ENCODE data around the gene AQP12A. TPM values are rescaled to one million over a fixed set of nuclear protein-coding genes. Genes with fewer than 3 reads are reported as not detected.

Gene AQP12A
- polyA plus RNA-seq, 1 donor (not counting 4 experiments of a cell fraction or from before 2014, with no cell fraction given) = not detected

DNA sequence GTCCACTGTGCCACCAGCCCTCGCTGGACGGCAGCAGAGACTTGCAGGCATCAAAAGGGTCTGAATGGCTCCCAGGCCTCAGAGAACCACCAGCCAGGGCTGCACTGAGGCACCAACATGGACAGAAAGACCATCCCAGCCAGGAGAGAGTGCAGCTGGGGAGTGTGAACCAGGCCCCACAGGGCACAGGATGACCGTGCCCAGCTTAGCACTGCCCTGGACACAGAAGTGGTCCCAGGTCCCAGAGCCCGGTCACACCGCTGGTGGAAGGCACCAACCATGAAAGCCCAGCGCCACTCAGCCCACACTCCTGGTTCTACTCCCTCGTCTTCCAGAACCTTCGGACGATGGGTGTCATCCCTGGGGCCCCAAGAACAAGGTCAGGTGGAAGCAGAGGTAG, 20.5 kb downstream of the AQP12A start:
- Histone ChIP-seq H3K4me3 (ENCODE audit: control insufficient read depth in 2 of 3, extremely low read depth in 1 of 3, insufficient read depth in 2 of 3, low read depth in 1 of 3, low read length in 3 of 3) (no peak overlapping the region), H3K4me1 (ENCODE audit: control insufficient read depth, extremely low read depth, insufficient read depth, low read length) (no peaks in the 10 kb centered on the region), H3K4me2 (ENCODE audit: control insufficient read depth, extremely low read depth, insufficient read depth, low read depth, low read length) (no peak overlapping the region), H3K27me3 (ENCODE audit: control insufficient read depth, extremely low read depth, insufficient read depth, low read length) (peaks cover 36% of the 10 kb centered on the region), H3K79me2 (ENCODE audit: control insufficient read depth, insufficient read depth, low read length) (no peaks in the 10 kb centered on the region), H2AFZ (ENCODE audit: control insufficient read depth, low read length) (no peak overlapping the region), H3K27ac (ENCODE audit: control insufficient read depth, insufficient read depth, low read length) (no peak overlapping the region), H3K36me3 (ENCODE audit: control insufficient read depth in 2 of 2, extremely low read depth in 1 of 2, insufficient read depth in 2 of 2, low read length in 2 of 2) (no peaks in the 10 kb centered on the region), H3K9me3 (ENCODE audit: control insufficient read depth, low read depth, low read length) (no peaks in the 10 kb centered on the region), H4K20me1 (ENCODE audit: control insufficient read depth, extremely low read depth, insufficient read depth, low read length) (no peaks in the 10 kb centered on the region), H3K9ac (ENCODE audit: control insufficient read depth, extremely low read depth, insufficient read depth, low read length) (no peak overlapping the region), H3K9me1 (ENCODE audit: control insufficient read depth, extremely low read depth, insufficient read depth, low read length) (no peaks in the 10 kb centered on the region)
- TF ChIP-seq, protein P1, sequence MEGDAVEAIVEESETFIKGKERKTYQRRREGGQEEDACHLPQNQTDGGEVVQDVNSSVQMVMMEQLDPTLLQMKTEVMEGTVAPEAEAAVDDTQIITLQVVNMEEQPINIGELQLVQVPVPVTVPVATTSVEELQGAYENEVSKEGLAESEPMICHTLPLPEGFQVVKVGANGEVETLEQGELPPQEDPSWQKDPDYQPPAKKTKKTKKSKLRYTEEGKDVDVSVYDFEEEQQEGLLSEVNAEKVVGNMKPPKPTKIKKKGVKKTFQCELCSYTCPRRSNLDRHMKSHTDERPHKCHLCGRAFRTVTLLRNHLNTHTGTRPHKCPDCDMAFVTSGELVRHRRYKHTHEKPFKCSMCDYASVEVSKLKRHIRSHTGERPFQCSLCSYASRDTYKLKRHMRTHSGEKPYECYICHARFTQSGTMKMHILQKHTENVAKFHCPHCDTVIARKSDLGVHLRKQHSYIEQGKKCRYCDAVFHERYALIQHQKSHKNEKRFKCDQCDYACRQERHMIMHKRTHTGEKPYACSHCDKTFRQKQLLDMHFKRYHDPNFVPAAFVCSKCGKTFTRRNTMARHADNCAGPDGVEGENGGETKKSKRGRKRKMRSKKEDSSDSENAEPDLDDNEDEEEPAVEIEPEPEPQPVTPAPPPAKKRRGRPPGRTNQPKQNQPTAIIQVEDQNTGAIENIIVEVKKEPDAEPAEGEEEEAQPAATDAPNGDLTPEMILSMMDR (optimal IDR thresholded peaks at IDR 0.05 in 1 of 3, IDR thresholded peaks at IDR 0.05 in 1 of 3, conservative IDR thresholded peaks at IDR 0.05 in 1 of 3; ENCODE audit: extremely low read depth in 1 of 3, insufficient read depth in 2 of 3, low read length in 3 of 3) = no peak
- no peak for TF ChIP-seq EZH2 (IDR thresholded peaks at IDR 0.05; ENCODE audit: low read length)
- dilution Hi-C loops (cut with MboI; ENCODE audit: extremely low pct_ligation_motif_present, low sequenced_read_pairs) = no loop called here
- FAIRE-seq (no peak), DNase-seq (ENCODE audit: low read depth, low spot score) (no peak)

DNA sequence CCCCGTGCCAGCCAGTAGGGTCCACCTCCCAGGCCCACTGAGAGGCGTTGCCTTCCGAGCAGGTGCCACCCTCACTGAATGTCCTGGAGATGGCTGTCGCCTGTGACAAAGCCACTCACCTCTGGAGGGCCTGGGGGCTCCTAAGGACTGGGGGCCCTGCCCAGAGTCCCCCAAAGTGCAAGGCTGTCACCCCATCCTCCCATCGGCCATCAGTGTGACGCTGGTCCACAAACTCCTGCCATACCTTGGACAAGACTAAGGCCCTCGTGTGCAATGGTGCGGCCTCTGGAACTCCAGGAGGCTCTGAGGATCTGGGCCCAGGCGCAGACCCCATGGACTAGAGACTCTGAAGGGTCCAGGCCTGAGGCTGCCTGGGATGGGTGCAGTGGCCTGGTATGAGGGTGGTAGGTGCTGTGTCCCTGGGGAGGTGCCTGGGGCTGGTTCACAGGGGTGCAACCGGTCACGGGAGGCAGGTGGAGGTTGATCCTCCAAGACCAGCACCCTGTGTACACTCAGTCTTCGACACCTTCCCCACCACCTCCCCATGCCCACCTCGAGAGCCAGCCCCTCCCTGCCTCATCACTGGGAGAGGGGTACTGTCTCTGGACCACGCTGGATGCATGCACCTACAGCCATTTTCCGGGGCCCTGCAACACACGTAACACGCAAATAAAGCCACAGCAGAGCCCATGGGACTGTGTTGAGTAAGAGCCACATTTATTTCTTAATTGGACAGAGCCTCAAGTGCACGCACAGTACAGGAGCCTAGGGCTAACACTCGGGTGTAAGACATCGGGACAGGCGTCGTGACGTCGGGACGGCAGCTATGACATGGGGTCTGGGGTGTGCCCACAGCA, 21.6 kb downstream of the AQP12A start:
- no peaks in the 10 kb centered on the region for H3K4me1 ChIP-seq (ENCODE audit: control insufficient read depth, extremely low read depth, insufficient read depth, low read length)
- no peaks in the 10 kb centered on the region for H3K79me2 ChIP-seq (ENCODE audit: control insufficient read depth, insufficient read depth, low read length)
- H3K36me3 ChIP-seq (ENCODE audit: control insufficient read depth in 2 of 2, extremely low read depth in 1 of 2, insufficient read depth in 2 of 2, low read length in 2 of 2) = no peaks in the 10 kb centered on the region
- H3K27ac ChIP-seq (ENCODE audit: control insufficient read depth, insufficient read depth, low read length) = no peak overlapping the region
- no peak overlapping the region for H3K9ac ChIP-seq (ENCODE audit: control insufficient read depth, extremely low read depth, insufficient read depth, low read length)
- H2AFZ ChIP-seq (ENCODE audit: control insufficient read depth, low read length) = no peak overlapping the region
- H3K9me1 ChIP-seq (ENCODE audit: control insufficient read depth, extremely low read depth, insufficient read depth, low read length) = no peaks in the 10 kb centered on the region
- no peaks in the 10 kb centered on the region for H3K9me3 ChIP-seq (ENCODE audit: control insufficient read depth, low read depth, low read length)
- H3K27me3 ChIP-seq (ENCODE audit: control insufficient read depth, extremely low read depth, insufficient read depth, low read length) = peaks cover 24% of the 10 kb centered on the region
- TF ChIP-seq, protein P1 (optimal IDR thresholded peaks at IDR 0.05 in 1 of 3, IDR thresholded peaks at IDR 0.05 in 1 of 3, conservative IDR thresholded peaks at IDR 0.05 in 1 of 3; ENCODE audit: extremely low read depth in 1 of 3, insufficient read depth in 2 of 3, low read length in 3 of 3) = no peak
- no peak for TF ChIP-seq EZH2 (IDR thresholded peaks at IDR 0.05; ENCODE audit: low read length)
- FAIRE-seq = no peak
- no peak for DNase-seq (ENCODE audit: low read depth, low spot score)
- no peak overlapping the region for H3K4me2 ChIP-seq (ENCODE audit: control insufficient read depth, extremely low read depth, insufficient read depth, low read depth, low read length)
- H4K20me1 ChIP-seq (ENCODE audit: control insufficient read depth, extremely low read depth, insufficient read depth, low read length) = no peaks in the 10 kb centered on the region
- H3K4me3 ChIP-seq (ENCODE audit: control insufficient read depth in 2 of 3, extremely low read depth in 1 of 3, insufficient read depth in 2 of 3, low read depth in 1 of 3, low read length in 3 of 3) = no peak overlapping the region
- dilution Hi-C loops (cut with MboI; ENCODE audit: extremely low pct_ligation_motif_present, low sequenced_read_pairs) = no loop called here
